HCT116 (cell line): ENCODE results near the gene HAUS8.

Experiments
- CTCF ChIP-seq, 3 experiments: fragments of 200-600 bp in 1 of 3; sonication (generic) in 1 of 3; IDR thresholded peaks in 2 of 3; conservative IDR thresholded peaks in 1 of 3; 2 replicates each; pipeline ENCODE4 v1.5.1; 2012 to 2017; ENCODE audit warnings: low read depth in 2 of 3, low read length in 2 of 3, antibody characterized with exemption in 1 of 3, borderline replicate concordance in 1 of 3, control low read depth in 1 of 3, mild to moderate bottlenecking in 1 of 3, mixed read lengths in 1 of 3, mixed run types in 1 of 3, moderate library complexity in 1 of 3; ENCODE audit not compliant: insufficient read depth in 1 of 3
- FOSL1 ChIP-seq: IDR thresholded peaks from 2 replicates; pipeline ENCODE4 v1.6.1; 2012; ENCODE audit warnings: low read depth
- JUND ChIP-seq: IDR thresholded peaks from 2 replicates; pipeline ENCODE4 v1.6.1; 2012
- POLR2A ChIP-seq: IDR thresholded peaks from 2 replicates; pipeline ENCODE4 v1.7.0; 2011; ENCODE audit warnings: borderline replicate concordance; ENCODE audit not compliant: insufficient read depth, insufficient read length; ENCODE audit errors: extremely low read depth
- SP1 ChIP-seq: IDR thresholded peaks from 2 replicates; pipeline ENCODE4 v1.6.1; 2012; ENCODE audit warnings: low read depth
- ZNF274 ChIP-seq: fragments of 200-500 bp; sonication (Bioruptor generic); IDR thresholded peaks from 2 replicates; pipeline ENCODE4 v1.6.1; 2014; ENCODE audit warnings: mild to moderate bottlenecking, low read depth, low read length, inconsistent platforms

DNA sequence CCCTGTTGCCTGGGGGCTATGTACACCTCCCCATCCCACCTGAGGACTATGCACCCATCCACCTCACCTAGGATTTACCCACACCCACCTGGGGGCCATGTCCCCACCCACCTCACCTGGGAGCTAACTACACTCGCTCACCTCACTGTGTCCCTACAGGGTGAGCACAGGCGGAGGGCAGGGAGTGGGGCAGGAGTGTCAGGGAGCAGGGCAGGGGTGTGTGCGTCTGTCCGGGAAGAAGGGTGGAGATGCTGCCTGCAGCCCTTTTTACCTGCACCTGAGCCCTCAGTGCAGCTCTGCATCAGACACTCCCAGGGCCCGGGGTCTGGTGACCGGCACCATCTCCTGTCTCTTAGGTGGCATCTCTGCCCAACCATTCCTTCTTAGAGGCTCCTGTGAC is 38.1 kb downstream of the HAUS8 start:
- no peak for TF ChIP-seq CTCF (IDR thresholded peaks at IDR 0.05 in 2 of 3, conservative IDR thresholded peaks at IDR 0.05 in 1 of 3; ENCODE audit: borderline replicate concordance in 1 of 3, insufficient read depth in 1 of 3, low read depth in 2 of 3, low read length in 2 of 3)
- no peak for TF ChIP-seq FOSL1
- no peak for TF ChIP-seq SP1
- no peak for TF ChIP-seq JUND
- no peak for TF ChIP-seq ZNF274
- no peak for TF ChIP-seq POLR2A
